GM19035 (cell line): Measurements from ENCODE around the gene SPATA3.
"Not testable (repeated sequence)": the region's sequence is repeated elsewhere in the genome, so short reads cannot be mapped to it uniquely, and the experiment has no call there.

Experiments used
- ATAC-seq: cut with Tn5 transposase; IDR thresholded peaks from one replicate; pipeline ENCODE4 v1.9.1; 2021; ENCODE audit not compliant: unreplicated experiment

Gene SPATA3

GRCh38 chr2:231018184-231018583 is 22.3 kb downstream of the SPATA3 start:
- no peak for ATAC-seq

DNA sequence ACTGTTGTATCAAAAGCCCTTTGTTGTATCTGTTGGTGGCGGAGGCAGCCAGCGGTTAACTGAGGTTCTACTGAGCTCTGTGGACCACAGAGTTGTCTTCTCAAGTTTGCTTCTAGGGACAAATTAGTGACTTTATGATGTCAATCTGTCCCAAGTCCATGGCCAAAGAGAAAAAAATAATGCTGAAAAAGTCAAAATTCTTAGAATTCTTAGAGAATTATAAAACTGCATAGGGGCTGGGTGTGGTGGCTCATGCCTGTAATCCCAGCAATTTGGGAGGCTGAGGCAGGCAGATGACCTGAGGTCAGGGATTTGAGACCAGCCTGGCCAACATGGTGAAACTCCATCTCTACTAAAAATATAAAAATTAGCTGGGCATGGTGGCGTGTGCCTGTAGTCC is 29.1 kb downstream of the SPATA3 start:
- ATAC-seq, result not testable (repeated sequence)

GRCh38 chr2:231028889-231029288 is 33.0 kb downstream of the SPATA3 start:
- ATAC-seq, result no peak

- no peak for ATAC-seq
These were observed 33.6 kb downstream of the SPATA3 start for GRCh38 chr2:231029563-231029962.

GRCh38 chr2:231030725-231031124 is 34.8 kb downstream of the SPATA3 start:
- no peak for ATAC-seq

GRCh38 chr2:231032575-231033140 is 36.7 kb downstream of the SPATA3 start:
- ATAC-seq, result no peak

DNA sequence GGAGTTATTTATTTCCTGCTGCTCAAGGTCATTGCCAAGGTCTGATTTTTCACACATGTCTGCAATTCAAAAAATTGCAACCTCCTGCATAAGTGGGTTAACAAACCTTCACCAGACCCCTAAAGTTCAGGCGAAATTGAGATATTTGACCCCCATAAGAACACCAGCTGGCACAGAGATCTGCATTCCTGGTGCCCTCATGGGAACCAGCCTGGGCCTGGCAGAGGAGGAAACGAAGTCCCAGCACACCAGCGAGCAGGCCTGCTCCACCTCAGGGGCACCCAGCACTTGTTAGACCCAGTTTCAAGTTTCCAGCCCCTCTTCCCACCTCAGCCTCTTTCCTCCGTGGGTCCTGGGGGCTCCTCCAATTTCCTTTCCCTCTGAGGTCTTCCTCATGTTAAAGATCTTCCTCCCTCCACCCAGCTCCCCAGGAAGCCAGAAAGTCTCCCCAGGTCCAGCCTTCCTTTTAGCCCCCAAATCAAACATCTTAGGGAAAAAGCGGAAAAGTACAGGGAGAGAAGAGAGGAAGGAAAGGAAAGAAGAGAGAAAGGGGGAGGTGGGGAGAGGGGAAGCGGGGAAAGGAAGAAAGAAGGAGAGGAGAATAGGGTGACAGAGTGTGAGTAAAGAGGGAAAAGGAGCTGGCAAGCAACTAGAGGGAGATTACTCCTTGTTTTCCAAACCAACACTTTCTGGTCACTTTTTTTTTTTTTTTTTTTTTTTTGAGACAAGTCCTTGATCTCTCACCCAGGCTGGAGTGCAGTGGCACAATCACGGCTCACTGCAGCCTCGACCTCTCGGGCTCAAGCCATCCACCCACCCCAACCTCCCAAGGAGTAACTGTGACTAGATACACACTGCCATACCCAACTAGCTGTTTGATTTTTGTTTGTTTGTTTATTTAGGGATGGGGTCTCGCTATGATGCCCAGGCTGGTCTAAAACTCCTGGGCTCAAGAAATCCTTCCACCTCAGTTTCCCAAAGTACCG is 37.5 kb downstream of the SPATA3 start:
- ATAC-seq, result no peak

DNA sequence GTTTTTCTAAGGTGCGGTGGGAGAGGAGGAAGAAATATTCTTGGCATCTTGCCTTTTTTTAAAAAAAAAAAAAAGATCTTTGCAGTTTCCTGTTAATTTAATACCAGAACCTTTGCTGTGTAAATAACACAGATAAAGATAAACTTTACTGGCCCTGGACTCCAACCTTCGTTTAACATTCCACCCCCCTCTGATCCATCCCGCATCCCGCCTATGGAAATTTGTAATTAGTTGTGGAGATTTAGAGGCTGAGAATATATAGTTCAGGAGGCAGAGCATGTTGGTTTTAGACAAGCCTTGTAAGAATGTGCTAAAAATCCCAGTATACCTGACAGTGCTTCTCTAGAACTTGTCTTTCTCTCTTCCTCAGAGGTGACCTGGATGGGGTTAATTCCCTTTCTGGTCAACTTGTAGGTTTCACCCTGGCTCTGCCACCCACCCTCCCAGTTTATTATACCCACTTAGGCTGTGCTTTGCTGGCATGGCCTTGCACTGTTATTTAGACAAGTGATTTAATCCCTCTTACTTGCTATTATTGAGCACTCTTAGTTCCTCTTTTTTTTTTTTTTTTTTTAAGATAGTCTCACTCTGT is 38.5 kb downstream of the SPATA3 start:
- no peak for ATAC-seq

GRCh38 chr2:231036131-231036530 is 40.2 kb downstream of the SPATA3 start:
- no peak for ATAC-seq

DNA sequence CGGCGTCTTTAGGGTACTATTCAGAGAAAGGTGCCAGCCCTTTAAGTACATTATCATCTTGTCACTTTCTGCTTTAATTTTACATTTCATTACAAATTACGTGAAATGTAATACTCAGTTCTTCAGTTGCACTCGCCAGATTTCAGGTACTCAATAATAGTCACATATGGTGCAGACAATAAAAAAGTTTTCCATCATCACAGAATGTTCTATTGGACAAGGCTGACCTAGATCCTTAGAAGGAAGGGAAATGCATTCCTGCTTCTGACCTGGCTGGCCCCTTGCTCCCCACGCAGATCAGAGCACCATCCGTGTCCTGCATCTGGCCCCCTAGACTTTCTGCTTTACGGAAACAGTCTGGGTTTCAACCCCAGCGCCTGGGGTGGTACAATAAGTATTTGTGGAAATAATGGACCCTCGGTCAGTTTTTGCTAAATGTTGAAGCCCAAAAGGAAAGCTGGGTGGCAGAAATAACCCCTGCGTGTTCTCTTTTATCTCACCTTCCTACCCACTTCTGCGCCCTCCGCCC is 40.7 kb downstream of the SPATA3 start:
- ATAC-seq, result no peak

DNA sequence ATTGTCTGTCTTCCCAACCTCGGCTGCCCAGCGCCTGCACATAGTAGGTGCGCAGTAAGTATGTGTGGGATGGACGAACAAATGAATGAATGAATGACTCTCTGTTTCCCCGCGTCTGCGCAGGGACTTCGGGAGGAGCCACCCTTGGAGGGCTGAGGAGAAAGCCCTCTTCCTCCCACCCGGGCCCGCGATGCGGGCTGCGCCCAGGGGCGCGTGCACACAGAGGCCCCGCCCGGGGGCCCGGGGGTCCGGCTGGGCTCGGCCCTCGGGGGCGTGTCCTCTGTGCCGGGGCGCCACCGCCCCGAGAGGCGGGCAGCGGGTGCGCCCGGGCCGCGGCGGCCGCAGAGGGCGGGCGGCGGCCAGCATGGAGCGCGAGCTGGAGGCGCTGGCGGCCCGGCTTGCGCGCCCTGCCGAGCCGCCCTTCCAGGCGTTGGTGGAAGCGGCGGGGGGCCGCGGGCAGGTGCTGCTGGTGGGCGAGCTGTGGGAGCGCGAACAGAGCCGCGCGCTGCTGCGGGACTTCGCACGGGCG is 41.3 kb downstream of the SPATA3 start, which contains the start of gene C2orf72:
Gene C2orf72 (plus strand): TSS at position 322 of the 529 bp plus-strand sequence. CDS start 43 bp downstream, at position 365.
- ATAC-seq, result no peak

- no peak for ATAC-seq
These were observed 42.0 kb downstream of the SPATA3 start for GRCh38 chr2:231037731-231038482.

GRCh38 chr2:231038483-231039293 is 42.8 kb downstream of the SPATA3 start:
- no peak for ATAC-seq

DNA sequence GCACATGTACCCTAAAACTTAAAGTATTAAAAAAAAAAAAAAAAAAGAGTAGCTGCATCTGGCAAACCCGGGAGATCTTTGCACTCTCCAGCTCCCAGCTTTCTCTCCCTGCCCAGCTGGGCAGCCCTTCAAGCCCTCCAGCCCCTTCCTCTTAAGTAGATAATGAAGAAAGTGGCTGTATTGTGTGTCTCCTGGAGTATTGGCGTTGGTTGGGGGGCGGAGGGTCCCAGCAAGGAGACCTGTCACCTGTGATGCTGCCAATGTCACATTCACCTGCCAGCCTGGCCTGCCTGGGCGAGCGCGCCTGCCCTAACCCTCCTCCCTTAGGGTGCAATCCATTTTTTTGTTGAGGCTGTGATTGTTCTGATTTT is 43.4 kb downstream of the SPATA3 start:
- no peak for ATAC-seq

DNA sequence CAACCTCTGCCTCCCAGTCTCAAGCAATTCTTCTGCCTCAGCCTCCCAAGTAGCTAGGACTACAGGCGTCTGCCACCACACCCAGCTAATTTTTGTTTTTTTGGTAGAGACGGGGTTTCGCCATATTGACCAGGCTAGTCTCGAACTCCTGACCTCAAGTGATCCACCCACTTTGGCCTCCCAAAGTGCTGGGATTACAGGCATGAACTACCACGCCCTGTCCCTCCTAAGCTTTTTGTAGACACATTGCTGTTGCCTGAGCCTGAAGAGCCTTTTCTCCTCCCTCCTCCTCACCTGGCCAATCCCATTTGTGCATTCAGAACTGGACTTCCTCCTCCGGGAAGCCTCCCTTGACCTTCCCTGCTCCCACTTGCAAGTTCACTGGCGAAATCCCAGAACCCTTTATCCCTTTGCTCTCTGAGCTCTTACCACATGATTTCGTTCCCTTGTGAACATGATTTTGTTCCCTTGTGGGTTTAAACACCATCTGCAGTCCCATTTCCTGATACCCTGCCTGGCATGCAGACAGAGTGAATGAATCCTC is 44.0 kb downstream of the SPATA3 start:
- ATAC-seq, result no peak

DNA sequence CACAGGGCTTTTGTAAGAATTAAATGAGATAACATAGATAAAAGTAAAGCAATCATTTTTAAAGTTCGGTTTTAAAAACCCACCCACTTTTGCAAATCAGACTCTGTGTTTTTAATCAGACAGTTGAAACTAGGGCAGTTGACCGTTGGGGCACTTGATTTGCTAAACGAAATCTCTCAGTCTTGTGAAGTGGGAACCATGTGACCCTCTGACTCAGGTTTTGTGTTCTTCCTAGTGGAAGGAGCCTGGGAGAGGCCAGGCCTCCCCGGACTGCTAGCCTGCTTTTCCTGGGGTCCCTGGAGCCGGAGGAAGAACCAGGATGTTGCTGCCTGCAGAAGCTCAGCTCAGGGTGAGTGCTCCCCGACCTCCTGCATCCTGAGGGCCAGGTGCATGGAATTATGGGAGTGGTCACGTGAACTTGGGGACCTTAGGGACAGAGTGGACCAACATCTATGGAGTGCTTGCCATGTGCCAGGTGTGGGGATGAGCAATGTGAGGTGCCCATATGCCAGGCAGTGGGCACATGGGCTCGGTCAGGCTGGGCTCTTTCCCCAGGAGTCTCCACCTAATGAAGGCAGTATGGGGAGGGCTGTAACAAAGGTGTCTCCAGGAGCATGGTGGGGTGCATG is 45.3 kb downstream of the SPATA3 start:
- ATAC-seq, result no peak

GRCh38 chr2:231043796-231044195 is 47.9 kb downstream of the SPATA3 start:
- no peak for ATAC-seq

- no peak for ATAC-seq
These were observed 51.0 kb downstream of the SPATA3 start for GRCh38 chr2:231046916-231047273.

- ATAC-seq, result no peak
These were observed 51.5 kb downstream of the SPATA3 start for GRCh38 chr2:231047274-231047922.
